ENCODE results near the gene APPL2.

Gene APPL2

DNA sequence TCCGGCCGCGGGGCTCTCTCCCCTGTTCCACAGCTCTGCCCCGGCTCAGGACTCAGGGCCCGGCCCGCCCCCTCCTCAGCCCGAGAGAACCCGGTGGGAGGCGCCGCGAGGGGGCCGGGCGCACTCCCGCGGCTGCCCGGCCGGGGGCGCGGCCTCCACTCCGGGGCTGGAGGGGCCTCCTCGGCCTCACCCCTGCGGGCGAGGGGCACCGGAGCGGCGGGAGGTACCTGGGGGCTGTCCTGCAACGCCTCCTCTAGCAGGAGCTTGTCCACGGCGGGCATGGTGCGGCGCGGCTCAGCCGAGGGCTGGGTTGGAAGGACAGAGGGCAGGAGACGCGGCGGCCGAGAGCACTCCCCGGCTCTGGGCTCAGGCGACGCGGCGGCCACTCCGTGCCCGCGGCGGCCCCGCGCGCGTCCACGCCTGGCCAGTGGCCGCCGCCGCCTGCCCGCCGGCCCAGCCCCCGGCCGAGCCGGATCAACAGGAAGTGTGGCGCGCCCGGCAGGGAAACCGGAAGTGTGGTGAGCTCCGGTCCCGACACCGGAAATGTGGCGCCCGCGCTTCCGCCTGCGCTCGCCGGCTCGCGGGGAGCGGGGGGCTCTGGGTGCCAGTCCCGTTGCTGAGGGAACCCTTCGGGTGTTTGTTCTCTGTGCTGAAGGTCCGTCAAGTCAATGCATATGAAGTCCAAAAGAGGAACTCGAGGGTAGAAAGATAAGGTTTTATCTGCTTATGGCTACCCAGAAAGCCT is at the start of gene APPL2:
TSS of gene APPL2 (minus strand) at position 443 of the 745 bp plus-strand sequence. CDS start at position 281, 162 bp downstream.
- peak; percentile 57 to 93 (median 88) for DNase-seq

DNA sequence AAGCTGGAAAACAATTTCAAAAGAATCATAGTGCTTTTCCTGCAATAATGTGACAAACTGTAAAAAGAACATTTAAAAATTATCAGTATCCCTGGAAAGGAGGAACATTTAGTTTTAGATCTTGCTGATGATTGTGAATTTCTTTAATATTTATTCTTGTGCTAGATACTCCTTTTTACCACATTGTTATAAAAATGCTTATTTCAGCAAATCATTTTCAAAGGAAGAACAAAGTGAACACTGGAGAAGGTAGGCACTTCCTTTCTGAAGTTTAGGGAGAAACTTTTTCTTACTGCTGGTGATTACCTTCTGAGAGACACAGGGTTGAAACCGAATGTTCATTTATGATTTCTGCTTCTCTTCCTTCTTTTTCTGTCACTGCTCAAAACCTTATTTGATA is 49.4 kb upstream of the APPL2 start:
- DNase-seq, result no peak

- no peak for DNase-seq
Measured at GRCh38 chr12:105281694-105282049, 45.7 kb upstream of the APPL2 start.

DNA sequence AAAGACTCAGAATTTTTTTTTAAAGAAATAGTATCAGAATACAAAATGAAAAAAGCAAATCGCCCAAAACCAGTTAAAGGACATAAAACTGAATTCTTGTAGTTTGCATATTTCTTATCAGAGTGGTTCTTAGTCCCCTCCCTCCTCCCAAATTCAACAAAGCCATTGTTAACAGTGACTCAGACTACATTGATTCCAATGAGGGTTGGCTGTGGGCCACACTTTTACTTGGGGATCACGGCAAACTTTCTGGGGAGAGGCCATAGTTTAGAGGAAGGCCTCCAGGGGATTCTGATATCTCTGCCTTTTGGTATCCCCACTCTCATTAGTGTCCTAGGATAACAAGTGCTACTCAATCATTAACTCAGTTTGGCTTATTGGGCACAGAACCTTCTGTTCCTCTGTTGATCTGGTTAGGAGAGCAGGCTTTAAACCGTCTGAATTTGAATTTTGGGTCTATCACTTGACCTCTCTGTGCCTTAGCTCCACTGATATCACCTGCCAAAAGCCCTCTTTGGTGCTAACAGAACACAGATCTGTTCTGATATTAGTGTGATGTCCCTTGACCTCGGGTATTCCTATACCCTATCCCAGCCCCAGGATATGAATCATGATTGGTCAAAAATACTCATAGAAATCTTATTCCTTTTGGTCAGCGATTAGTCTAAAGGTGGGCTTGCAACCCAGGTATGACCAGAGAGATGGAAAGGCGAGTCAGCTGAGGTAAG is 45.2 kb upstream of the APPL2 start:
- DNase-seq, result no peak

DNA sequence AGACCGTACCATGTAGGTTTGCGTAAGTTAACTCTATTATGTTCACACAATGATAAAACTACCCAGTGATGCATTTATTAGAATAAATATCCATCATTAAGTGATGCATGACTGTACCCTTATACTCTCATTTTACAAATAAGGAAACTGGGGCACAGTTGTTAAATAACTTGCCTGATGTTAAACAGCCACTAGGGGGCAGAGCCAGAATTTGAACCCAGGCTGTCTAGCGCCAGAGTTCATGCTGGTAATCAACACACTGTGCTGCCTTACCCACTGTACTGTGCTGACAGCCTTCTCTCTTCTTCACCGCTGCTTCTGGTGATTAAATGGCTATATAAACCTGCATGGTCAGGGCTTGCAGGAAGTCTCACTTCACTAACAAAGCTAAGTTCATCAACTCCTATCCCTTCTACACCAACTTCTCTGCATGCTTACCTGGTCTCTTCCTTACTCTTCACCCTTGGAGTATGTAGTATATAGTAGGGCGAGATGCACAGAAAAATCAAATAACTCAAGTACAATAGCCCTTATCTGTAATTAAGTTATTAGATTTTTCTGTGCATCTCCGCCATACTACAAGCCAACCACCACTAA is 43.6 kb upstream of the APPL2 start:
- DNase-seq, result peak in 5 of 58 donors; percentile 1 to 5 (median 1)

DNA sequence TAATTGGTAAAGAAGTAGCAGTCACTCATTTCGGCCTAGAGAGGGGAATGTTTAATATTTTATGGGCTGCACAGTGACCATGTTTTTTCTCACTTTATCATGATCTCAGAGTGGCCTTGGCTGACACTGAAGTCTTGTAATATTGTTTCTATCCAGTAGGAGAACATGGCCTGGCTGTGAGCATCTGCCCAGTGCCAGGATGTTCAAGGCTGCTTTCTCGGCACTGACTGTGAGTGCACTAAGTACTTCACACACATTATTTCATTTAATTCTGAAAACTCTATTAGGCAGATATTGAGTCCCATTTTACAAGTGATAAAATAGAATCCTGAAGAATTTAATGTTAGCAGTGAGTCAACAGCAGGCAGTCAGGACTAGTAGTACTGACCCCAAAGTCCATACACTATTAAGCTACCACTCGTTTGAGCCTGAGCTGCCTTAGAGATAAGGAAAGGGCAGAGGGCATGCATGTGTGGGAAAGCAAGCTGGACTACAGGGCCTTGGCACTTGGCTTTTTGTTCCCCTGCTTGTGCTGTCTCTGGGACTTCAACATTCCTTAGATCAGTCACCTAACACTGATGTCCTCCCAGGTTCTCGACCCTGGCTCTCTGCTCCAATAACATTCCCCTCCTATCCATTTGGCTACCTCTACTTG is 42.2 kb upstream of the APPL2 start:
- DNase-seq, result no peak

DNA sequence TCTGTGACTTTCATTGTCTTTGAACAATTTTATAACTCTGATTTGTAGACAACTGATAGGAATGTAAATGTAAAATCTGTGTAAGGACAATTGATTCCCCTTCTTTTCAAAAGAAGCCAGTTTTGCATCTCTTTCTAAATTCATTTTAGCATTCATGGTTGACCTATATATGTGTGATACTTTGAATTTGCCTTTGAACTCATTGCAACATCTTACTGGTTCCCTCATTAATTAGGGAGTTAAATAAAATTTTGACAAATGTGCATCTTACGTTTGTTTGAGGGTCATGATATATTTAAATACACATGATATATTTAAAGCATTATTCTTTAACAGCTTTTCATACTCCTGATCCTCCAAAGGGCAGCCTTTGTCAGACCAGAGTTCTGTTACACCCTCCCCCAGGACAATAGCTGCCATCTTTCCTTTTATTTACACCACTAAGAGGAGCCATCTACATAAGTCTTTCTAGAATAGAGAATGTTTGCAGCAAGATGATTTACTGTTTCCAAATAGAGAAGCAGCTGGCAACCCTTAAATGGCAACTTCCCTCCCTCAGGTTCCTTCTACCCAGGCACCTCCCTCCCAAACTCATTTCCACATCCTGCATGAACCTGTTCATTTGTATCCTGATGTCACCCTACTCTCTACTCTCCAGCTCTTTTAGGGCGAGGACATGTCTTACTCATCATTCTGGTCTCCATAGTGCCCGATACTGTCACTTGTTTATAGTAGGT is 40.2 kb upstream of the APPL2 start:
- DNase-seq, result no peak

DNA sequence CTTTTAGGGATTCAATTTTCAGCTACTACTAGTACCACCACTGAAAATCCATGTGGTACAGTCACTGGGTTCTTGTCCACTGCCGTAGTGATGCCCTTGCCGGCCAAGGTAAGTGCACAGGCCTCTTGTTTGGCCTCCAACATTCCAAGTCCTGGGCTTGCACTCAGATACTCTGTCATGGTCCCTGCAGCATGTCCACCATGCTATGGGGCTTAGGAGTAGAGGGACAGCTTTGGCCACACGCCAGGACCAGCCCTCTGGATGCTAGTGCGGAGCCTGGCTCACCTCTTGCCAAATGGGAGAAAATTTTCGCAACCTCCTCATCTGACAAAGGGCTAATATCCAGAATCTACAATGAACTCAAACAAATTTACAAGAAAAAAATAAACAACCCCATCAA is 38.6 kb upstream of the APPL2 start:
- no peak for DNase-seq

GRCh38 chr12:105273601-105274000 is 37.6 kb upstream of the APPL2 start:
- no peak for DNase-seq

GRCh38 chr12:105272814-105273416 is 36.9 kb upstream of the APPL2 start:
- DNase-seq, result no peak

DNA sequence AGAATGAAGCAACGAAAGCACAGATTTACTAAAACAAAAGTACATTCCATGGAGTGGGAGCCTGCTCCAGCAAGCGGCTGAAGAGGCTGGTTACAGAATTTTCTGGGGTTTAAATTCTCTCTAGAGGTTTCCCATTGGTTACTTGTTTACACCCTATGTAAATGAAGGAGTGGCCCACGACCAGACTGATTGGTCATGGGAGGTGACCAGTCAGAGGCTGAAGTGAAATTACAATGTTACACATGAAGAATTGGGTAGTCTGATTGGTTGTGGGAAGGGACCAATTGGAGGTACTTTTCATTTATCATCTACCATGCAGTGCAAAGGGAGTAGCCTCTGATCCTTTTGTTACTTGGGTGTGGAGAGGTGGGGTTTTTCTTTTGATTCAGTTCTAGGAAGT is 36.2 kb upstream of the APPL2 start:
- no peak for DNase-seq

- no peak for DNase-seq
Measured at GRCh38 chr12:105271364-105271763, 35.4 kb upstream of the APPL2 start.

DNA sequence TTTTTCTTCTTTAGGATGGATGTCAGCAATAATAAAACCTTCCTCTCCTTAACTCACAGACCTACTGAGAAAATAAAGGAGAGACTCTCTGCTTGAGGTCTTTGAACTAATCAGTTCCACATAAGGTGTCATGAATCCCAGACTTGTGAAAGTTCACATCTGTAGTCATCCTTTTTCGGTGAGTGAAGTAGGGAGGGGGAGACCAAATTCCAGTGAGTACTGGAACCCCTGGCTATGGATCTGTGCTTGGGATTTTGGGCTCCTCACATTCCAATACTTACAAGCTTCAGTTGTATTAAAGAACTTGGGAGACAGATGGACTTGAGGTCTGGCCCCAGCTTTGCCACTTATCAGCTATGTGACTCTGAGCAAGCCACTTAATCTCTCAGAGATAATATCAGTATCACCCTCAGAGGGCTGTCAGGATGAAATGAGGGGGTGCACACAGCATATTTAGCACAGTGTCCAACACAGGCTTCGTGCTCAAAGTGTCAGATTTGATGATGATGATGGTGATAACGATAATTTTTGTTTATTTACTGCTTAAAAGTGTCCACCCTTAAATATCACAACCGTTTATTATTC is 34.8 kb upstream of the APPL2 start:
- no peak for DNase-seq

- DNase-seq, result no peak
Measured at GRCh38 chr12:105267711-105268110, 31.7 kb upstream of the APPL2 start.

DNA sequence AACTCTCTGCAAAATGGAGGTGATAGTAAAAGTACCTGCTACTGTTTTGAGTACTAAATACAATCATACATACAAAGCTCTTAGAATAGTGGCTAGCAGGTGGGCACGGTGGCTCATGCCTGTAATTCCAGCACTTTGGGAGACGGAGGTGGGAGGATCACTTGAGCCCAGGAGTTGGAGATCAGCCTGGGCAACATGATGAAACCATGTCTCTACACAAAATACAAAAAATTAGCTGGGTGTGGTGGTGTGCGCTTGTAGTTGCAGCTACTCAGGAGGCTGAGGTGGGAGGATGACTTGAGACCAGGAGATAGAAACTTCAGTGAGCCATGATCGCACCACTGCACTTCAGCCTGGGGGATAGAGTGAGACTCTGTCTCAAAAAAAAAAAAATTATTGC is 28.8 kb upstream of the APPL2 start:
- no peak for DNase-seq

GRCh38 chr12:105262461-105263184 is 26.6 kb upstream of the APPL2 start:
- DNase-seq, result no peak

DNA sequence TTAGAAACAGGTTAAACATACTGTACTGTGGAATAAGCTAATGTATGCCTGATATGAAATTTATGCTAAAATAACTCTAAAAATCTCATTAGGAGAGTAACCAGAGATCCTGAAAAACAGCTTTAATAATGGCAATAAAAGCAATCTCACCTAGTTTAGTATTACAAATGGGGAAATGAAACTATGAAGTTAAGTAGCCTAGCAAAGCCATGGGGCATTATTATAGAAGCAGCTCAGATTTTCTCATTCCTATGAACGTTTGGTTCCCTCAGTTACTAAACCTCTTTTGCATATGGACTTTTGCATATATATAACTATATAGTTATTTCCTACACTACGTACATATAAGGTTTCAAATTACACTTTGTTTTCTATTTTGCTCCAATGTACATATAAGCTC is 25.0 kb upstream of the APPL2 start:
- no peak for DNase-seq

DNA sequence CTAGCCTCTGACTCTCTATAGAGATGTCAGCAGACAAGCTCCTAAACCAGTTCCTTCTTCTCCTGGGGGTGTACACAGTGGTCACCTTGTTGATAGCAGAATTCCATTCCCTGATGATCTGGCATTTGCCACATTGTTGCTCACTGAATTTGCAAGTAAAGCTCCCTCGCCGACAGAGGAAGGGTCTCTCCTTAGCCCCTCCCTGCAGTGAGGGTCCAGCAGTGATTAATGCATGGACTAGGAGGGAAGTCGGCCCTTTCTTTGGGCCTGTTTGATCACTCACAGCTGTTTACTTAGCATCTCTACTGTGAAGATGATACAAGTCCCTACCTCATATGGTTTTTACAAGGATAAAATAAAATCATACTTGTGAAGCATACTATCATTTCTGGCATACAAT is 23.3 kb upstream of the APPL2 start:
- no peak for DNase-seq

- DNase-seq, result no peak
Measured at GRCh38 chr12:105257321-105257728, 21.4 kb upstream of the APPL2 start.

DNA sequence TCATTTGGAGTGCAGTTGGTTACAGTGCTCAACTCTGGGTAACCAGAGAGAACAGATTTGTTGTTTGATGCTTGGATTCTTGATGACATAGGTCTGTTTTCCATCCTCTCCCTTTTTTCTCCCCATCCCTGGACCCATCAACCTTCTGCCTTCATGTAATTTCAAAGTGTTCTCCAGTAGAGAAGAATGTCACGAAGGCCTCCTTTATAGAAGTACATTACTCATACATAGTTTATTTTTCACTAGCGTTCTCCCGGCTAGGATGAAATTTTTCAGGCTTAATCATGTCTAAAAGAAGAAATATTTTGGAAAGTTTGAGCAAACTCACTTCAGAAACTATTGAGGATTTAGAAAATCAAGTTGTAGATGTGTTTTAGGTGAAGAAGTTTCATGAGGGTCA is 20.9 kb upstream of the APPL2 start:
- DNase-seq, result no peak
